ENCODE data around the gene RABIF. TPM values are rescaled to one million over a fixed set of nuclear protein-coding genes. Genes with fewer than 3 reads are reported as not detected.
"Not testable (repeated sequence)": the region's sequence is repeated elsewhere in the genome, so short reads cannot be mapped to it uniquely, and the experiment has no call there.

RABIF gene
- total RNA-seq, 2 experiments from 2014 or later, result 8.4 to 9.0 TPM

- Mint-ChIP-seq H3K9me3 (no peaks in the 10 kb centered on the region), H3K36me3 (no peaks in the 10 kb centered on the region), H3K27ac (no peak overlapping the region), H3K4me3 (no peak overlapping the region), H3K27me3 (peaks cover 19% of the 10 kb centered on the region), H3K4me1 (no peaks in the 10 kb centered on the region)
- DNase-seq, result no peak
These were observed 32.9 kb downstream of the RABIF start for GRCh38 chr1:202856014-202856413.

- no peaks in the 10 kb centered on the region for H3K9me3 Mint-ChIP-seq
- no peaks in the 10 kb centered on the region for H3K4me1 Mint-ChIP-seq
- DNase-seq, result no peak
- no peaks in the 10 kb centered on the region for H3K36me3 Mint-ChIP-seq
- H3K27me3 Mint-ChIP-seq, result peaks cover 7% of the 10 kb centered on the region
- H3K4me3 Mint-ChIP-seq, result no peak overlapping the region
- H3K27ac Mint-ChIP-seq, result no peak overlapping the region
These were observed 34.2 kb downstream of the RABIF start for GRCh38 chr1:202854787-202855186.

GRCh38 chr1:202852163-202852904 is 36.6 kb downstream of the RABIF start:
- H3K4me3 Mint-ChIP-seq, result no peak overlapping the region
- H3K27ac Mint-ChIP-seq, result no peak overlapping the region
- H3K9me3 Mint-ChIP-seq, result no peaks in the 10 kb centered on the region
- peak; percentile 44 for DNase-seq
- H3K27me3 Mint-ChIP-seq, result no peaks in the 10 kb centered on the region
- H3K4me1 Mint-ChIP-seq, result peaks cover 5% of the 10 kb centered on the region
- no peaks in the 10 kb centered on the region for H3K36me3 Mint-ChIP-seq

- no peaks in the 10 kb centered on the region for H3K36me3 Mint-ChIP-seq
- no peak overlapping the region for H3K4me3 Mint-ChIP-seq
- no peak for DNase-seq
- H3K4me1 Mint-ChIP-seq, result peaks cover 5% of the 10 kb centered on the region
- H3K27ac Mint-ChIP-seq, result no peak overlapping the region
- H3K27me3 Mint-ChIP-seq, result no peaks in the 10 kb centered on the region
- no peaks in the 10 kb centered on the region for H3K9me3 Mint-ChIP-seq
These were observed 38.2 kb downstream of the RABIF start for GRCh38 chr1:202850593-202851362.

- no peak overlapping the region for H3K4me3 Mint-ChIP-seq
These were observed 40.8 kb downstream of the RABIF start for GRCh38 chr1:202848191-202848542.

GRCh38 chr1:202844935-202845334 is 44.0 kb downstream of the RABIF start:
- Mint-ChIP-seq H3K27me3 (peaks cover 8% of the 10 kb centered on the region), H3K36me3 (no peaks in the 10 kb centered on the region), H3K27ac (no peak overlapping the region), H3K4me1 (peaks cover 5% of the 10 kb centered on the region), H3K9me3 (no peaks in the 10 kb centered on the region), H3K4me3 (no peak overlapping the region)
- DNase-seq, result no peak

More at GRCh38 chr1:202848191-202848542, 40.8 kb downstream of the RABIF start:
- H3K9me3 Mint-ChIP-seq, result no peaks in the 10 kb centered on the region
- H3K36me3 Mint-ChIP-seq, result no peaks in the 10 kb centered on the region
- no peaks in the 10 kb centered on the region for H3K27me3 Mint-ChIP-seq
- peaks cover 5% of the 10 kb centered on the region for H3K4me1 Mint-ChIP-seq
- no peak overlapping the region for H3K27ac Mint-ChIP-seq
- DNase-seq, result no peak

- Mint-ChIP-seq H3K27ac (no peak overlapping the region), H3K9me3 (no peaks in the 10 kb centered on the region), H3K4me1 (peaks cover 5% of the 10 kb centered on the region), H3K36me3 (no peaks in the 10 kb centered on the region), H3K27me3 (peaks cover 8% of the 10 kb centered on the region), H3K4me3 (no peak overlapping the region)
- DNase-seq, result no peak
These were observed 44.7 kb downstream of the RABIF start for GRCh38 chr1:202844259-202844658.

GRCh38 chr1:202843081-202843480 is 45.9 kb downstream of the RABIF start:
- Mint-ChIP-seq H3K4me3 (no peak overlapping the region), H3K9me3 (no peaks in the 10 kb centered on the region), H3K4me1 (peaks cover 1% of the 10 kb centered on the region), H3K36me3 (no peaks in the 10 kb centered on the region), H3K27ac (no peak overlapping the region), H3K27me3 (peaks cover 12% of the 10 kb centered on the region)
- DNase-seq, result no peak

- Mint-ChIP-seq H3K36me3 (no peaks in the 10 kb centered on the region), H3K9me3 (no peaks in the 10 kb centered on the region), H3K4me1 (peaks cover 33% of the 10 kb centered on the region), H3K27ac (no peak overlapping the region), H3K4me3 (no peak overlapping the region), H3K27me3 (peaks cover 18% of the 10 kb centered on the region)
- no peak for DNase-seq
These were observed 51.1 kb downstream of the RABIF start for GRCh38 chr1:202837746-202838262.

GRCh38 chr1:202836623-202837403 is 52.1 kb downstream of the RABIF start:
- H3K4me3 Mint-ChIP-seq, result no peak overlapping the region
- no peaks in the 10 kb centered on the region for H3K36me3 Mint-ChIP-seq
- peaks cover 18% of the 10 kb centered on the region for H3K27me3 Mint-ChIP-seq
- no peak for DNase-seq
- H3K9me3 Mint-ChIP-seq, result no peaks in the 10 kb centered on the region
- H3K4me1 Mint-ChIP-seq, result peaks cover 33% of the 10 kb centered on the region
- no peak overlapping the region for H3K27ac Mint-ChIP-seq

GRCh38 chr1:202835548-202836072 is 53.3 kb downstream of the RABIF start:
- Mint-ChIP-seq H3K9me3 (no peaks in the 10 kb centered on the region), H3K4me1 (peaks cover 33% of the 10 kb centered on the region), H3K27ac (peak overlapping the region; percentile 54), H3K4me3 (peak overlapping the region; percentile 14), H3K27me3 (peaks cover 10% of the 10 kb centered on the region), H3K36me3 (no peaks in the 10 kb centered on the region)
- DNase-seq, result peak; percentile 24

- peaks cover 33% of the 10 kb centered on the region for H3K4me1 Mint-ChIP-seq
These were observed 54.0 kb downstream of the RABIF start for GRCh38 chr1:202834771-202835547.

GRCh38 chr1:202831906-202832305 is 57.0 kb downstream of the RABIF start:
- peaks cover 26% of the 10 kb centered on the region for H3K4me1 Mint-ChIP-seq
- no peaks in the 10 kb centered on the region for H3K27me3 Mint-ChIP-seq
- no peak overlapping the region for H3K27ac Mint-ChIP-seq
- H3K9me3 Mint-ChIP-seq, result no peaks in the 10 kb centered on the region
- DNase-seq, result no peak
- no peaks in the 10 kb centered on the region for H3K36me3 Mint-ChIP-seq
- no peak overlapping the region for H3K4me3 Mint-ChIP-seq

More at GRCh38 chr1:202834771-202835547, 54.0 kb downstream of the RABIF start:
- no peak overlapping the region for H3K4me3 Mint-ChIP-seq
- no peaks in the 10 kb centered on the region for H3K9me3 Mint-ChIP-seq
- peak; percentile 23 for DNase-seq
- peak overlapping the region; percentile 54 for H3K27ac Mint-ChIP-seq
- H3K27me3 Mint-ChIP-seq, result peaks cover 10% of the 10 kb centered on the region
- no peaks in the 10 kb centered on the region for H3K36me3 Mint-ChIP-seq

- not testable (repeated sequence) for H3K27me3 Mint-ChIP-seq, H3K36me3 Mint-ChIP-seq, DNase-seq, H3K27ac Mint-ChIP-seq, H3K4me1 Mint-ChIP-seq, H3K4me3 Mint-ChIP-seq, H3K9me3 Mint-ChIP-seq
These were observed 59.7 kb downstream of the RABIF start for GRCh38 chr1:202829223-202829622.
